NCI-H345 treated with DMSO at 0.1 percent for 48 hours (cell line): Measurements from ENCODE around the gene MYCBP.
"Not testable (repeated sequence)": the region's sequence is repeated elsewhere in the genome, so short reads cannot be mapped to it uniquely, and the experiment has no call there.

Experiments used
- DNase-seq: peaks from one replicate; lab custom pipeline; 2025; ENCODE audit not compliant: unreplicated experiment; lab: John Stamatoyannopoulos, UW

The MYCBP gene

DNA sequence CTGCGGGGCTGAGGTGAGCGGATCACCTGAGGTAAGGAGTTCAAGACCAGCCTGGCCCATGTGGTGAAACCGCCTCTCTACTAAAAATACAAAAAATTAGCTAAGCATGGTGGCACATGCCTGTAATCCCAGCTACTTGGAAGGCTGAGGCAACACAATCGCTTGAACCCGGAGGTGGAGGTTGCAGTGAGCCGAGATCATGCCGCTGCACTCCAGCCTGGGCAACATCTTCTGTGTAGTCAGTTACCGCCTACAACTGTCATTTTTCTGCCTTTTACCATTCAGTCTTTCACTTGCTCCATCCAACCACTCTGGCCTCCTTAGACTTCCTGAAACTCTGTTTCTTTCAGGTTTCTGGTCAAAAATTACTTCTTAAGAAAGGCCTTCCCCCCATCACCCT, 2.2 kb downstream of the MYCBP start:
- DNase-seq = no peak

DNA sequence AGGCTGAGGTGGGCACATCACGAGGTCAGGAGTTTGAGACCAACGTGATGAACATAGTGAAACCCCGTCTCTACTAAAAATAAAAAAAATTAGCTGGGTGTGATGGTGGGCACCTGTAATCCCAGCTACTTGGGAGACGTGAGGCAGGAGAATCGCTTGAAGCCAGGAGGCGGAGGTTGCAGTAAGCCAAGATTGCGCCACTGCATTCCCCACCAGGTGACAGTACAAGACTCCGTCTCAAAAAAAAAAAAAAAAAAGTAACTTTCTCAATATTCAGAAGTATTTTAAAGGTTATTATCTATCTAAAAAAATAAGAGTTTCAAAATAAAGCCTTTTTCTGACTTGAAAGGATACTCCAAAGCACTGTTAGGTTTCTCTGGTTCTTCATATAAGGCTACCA, 5.9 kb downstream of the MYCBP start:
- no peak for DNase-seq

DNA sequence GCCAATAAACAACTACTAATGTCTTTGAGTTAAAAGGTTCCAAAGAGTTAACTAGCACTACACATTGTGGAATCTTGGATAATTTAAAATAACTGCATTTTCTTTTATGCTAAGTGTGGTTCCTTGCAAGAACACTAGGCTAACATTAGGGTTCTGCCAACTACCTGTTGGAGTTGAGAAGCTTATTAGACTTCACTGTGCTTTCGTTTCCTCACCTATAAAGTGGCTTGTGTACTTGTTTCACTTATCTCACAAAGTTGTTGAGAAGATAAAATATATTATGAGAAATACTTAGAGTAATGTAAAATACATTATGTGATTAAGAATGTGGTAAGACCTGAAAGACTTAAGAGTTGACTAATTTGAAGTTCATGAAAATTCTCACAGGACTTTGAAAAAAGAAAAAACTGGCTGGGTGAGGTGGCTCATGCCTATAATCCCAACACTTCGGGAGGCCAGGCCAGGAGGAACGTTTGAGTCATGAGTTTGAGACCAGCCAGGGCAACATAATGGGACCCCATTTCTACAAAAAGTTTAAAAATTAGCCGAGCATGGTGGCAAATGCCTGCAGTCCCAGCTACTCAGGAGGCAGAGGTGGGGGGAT, 7.9 kb downstream of the MYCBP start:
- DNase-seq = no peak

DNA sequence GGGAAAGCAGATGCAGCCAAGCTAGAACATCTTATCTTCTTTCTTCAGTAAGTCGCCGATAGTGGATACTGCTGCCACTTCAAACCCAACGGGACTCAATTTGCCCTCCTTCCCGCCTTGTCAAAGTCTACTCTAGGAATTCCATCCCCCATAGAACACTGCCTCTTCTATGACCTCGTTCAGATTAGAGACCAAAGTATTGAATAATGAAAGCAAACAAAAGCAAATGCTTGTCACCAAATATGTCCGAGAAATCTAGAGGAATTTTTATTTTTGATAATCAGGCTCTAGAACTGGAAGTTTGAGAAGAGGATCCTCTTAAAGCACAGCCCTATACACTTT, 12.7 kb downstream of the MYCBP start:
- DNase-seq = no peak

DNA sequence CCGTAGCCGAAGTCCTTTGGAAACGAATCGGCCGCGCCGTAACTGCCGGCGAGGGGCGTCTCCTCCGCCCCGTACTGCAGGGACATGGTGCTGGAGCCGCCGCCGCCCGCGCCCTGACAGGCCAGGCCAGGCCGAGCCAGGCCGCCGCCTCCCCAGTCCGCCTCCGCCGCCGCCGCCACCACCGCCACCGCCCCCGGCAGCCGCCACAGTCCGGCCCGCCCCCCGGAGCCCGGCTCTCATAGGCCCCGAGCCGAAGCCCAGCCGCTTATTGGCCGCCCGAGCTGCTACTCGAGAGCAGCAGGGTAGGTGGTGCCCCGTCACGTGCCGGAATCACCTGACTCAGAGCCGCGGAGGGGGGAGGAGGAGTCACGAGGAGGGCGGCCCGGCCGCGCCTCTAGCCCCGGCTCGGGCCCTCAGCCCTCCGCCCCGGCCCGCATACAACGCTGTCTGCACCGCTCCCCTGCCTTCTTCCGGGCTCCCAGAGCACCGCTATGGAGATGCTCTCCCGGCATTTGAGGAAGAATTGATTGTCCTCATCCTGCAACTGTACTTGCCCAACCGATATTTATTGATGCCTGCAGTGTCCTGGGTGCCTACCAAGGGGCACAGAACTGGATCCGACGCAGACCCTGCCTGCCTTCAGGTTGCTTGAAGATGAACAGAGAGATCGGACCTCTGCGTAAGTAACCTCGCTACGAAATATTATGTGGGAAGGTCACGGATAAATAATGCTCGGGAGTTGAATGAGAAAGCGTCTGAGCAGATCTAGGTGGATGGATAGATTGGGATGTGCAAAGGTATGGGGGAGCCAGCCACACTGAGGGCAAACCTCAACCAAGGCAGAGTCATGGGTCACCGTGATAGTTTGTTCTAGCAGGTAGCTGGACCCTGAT, 13.3 kb downstream of the MYCBP start, which contains the start of gene RRAGC:
TSS of gene RRAGC (minus strand) at position 212 of the 893 bp plus-strand sequence. CDS start at position 86, 126 bp downstream.
- peak; percentile 89 for DNase-seq

DNA sequence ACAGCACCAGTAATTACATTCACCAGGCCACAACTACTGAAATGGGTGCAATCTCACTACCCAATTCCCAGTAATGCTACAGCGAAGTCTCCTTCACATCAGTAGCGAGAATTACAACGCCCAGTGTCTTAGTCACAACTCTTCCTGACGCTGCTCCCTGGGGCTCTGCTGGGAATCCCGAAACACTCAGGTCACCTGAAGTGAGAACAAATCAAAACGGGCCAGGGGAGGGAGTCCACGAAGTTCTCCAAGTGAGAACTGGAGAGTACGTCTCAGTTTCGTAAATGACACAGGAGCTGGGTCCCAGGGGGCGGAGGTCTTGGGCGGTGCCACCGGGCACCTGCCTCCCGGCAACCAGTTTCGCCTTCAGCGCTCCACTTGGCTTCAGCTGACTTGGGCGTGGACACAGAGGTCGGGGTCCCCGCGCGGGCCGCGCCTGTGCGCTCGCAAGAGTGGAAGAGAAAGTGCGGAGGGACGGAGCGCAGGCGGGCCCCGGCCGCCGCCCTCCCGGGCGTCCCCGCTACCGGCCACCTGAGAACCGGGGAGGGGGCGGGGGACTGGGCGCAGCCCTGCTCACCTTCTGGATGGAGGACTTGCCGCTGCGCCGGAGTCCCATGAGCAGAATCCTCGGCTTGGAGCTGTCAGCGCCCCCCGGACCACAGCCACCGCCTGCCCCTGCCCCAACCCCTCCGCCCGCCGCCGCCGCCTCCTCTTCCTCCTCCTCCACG, 14.2 kb downstream of the MYCBP start:
- DNase-seq = no peak

DNA sequence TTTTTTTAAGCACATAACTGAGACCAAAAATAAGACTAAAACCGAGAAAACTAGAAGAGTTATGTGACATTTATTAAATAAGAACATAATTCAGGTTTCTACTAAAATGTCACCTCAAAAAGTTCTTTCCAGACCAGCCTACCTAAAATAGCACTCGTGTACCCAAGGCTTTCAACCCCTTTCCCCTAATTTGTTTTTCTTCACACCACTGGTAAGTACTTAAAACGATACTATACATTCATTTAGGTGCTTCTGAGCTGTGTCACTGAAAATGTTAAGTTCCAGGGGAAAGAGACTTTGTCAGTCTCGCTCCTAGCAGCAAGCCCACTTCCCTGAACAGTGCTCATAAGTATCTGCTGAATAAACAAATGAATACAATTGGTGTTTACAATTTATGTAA, 20.4 kb downstream of the MYCBP start:
- no peak for DNase-seq

DNA sequence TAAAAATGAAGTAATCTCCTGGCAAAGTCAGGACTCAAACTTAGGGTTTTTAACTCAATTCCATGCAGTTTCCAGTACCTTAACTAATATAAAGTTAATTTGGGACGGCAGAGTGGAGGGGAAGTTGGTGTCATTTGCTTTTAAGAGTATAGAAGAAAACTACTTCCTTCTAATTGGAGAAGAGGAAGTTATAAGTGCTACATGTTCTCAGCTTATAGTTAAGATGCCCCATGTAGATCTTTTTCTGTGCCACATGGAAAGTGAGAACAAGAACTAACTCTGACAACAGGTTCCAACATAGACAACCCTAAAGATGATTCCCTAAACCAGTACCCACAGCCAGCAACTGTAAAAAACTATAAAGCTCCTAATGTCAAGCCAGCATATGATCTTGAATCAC, 25.1 kb downstream of the MYCBP start:
- DNase-seq = no peak

DNA sequence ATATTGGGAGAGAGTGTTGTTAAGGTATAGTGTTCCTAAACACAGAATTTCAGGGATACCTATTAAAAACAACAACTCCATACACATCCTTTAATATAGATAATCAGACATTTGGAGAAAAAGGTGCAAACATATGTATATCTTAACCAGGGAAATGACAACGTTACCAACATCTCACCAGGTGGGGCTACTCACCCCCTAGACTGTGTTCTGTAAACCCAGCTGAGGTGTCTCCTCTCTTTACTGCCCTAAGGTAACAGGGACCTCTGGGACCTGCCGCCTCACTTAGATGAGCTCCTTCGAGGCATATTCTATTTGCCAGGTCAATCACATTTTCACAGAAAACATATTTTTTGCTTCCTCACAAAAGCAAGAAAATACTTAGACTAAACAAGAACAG, 26.9 kb downstream of the MYCBP start:
- no peak for DNase-seq

DNA sequence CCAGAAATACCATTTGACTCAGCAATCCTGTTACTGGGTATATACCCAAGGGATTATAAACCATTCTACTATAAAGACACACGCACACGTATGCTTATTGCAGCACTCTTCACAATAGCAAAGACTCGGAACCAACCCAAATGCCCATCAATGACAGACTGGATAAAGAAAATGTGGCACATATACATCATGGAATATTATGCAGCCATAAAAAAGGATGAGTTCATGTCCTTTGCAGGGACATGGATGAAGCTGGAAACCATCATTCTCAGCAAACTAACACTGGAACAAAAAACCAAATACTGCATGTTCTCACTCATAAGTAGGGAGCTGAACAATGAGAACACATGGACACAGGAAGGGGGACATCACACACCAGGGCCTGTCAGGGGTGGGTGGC, 28.1 kb downstream of the MYCBP start:
- not testable (repeated sequence) for DNase-seq

DNA sequence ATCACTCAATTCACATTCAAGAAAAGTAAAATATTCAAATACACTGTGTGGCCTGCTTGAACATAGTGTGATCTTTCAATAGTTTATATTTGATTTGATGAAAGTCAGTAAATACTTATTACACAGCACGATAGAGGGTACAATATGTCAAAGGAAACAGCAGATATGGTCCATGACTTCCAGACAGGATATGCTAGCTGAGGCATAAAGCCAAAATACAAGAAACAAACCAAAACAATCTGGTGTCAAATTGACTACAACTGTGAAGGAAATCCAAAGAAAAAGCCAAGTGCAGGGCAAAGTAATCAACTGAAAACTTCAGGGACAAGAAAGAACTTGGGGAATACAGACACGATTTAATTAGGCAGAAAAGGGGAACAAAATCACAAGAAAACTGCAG, 32.9 kb downstream of the MYCBP start:
- no peak for DNase-seq

DNA sequence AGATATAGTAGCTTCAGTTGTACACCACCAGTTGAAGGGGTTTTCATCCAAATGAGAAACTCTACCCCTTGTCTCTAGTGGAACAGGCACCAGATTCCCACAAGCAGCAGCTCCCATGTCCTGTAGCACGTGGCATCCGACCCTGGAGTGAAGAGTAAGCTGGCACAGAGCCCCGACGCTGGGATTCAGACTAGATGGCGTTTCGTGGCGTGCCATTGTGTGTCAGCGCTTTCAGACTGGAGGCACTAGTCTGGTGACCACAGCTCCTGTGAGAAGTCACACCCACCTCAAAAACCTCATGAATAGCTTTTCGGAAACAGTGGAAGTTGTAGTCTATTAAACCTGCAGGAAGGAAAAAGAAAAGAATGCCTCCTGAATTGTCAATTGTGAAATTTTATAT, 33.8 kb downstream of the MYCBP start:
- no peak for DNase-seq

DNA sequence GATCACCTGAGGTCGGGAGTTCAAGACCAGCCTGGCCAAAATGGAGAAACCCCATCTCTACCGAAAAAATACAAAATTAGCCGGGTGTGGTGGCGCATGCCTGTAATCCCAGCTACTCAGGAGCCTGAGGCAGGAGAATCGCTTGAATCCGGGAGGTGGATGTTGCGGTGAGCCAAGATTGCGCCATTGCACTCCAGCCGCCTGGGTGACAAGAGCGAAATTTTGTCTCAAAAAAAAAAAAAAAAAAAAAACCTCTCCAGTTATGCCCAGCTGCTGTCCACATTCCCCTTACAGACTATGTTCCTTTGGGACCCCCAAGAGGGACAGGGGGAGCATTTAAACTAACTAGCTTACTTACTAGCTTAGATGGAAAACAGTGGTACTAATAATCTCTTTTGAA, 36.8 kb downstream of the MYCBP start:
- DNase-seq = not testable (repeated sequence)

DNA sequence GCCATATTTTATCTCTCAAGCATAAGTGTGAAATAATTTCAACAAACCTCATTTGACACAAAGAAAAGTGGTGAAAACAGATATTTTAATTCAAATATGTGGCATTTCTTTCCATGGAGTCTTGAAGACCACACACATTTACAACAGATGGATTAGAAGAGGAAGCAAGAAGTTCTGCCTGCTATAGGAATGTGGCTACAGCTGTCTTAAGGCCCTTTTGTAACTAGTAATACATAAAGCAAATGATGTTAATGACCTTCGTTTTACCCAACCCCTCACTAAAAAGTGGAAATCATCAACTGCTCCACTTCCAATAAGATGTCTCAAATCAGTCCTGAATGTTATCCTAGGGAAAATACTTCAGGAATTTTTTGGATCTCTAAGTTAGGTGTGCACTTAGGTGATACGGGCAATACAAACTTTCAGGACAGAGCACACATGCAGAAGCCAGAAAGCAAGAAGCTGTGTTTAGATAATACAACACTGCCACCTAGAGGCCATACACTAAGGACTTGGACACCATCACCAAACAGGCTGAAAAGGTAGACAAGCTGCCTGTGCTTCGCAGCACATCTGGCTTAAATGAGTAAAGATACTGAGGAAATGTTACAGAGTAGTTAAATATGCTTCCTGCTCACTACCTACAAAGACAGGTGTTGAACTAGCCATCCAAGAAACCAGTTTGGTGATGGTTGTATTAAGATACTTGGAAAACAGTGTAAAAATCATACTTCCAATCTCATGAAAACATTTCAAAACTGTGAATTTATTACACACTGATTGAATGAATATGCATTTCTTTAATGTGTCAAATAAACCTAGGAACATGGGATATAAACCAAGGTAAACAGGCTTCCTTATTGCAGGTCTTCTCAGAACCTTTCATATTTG, 38.0 kb downstream of the MYCBP start:
- DNase-seq = peak; percentile 80

DNA sequence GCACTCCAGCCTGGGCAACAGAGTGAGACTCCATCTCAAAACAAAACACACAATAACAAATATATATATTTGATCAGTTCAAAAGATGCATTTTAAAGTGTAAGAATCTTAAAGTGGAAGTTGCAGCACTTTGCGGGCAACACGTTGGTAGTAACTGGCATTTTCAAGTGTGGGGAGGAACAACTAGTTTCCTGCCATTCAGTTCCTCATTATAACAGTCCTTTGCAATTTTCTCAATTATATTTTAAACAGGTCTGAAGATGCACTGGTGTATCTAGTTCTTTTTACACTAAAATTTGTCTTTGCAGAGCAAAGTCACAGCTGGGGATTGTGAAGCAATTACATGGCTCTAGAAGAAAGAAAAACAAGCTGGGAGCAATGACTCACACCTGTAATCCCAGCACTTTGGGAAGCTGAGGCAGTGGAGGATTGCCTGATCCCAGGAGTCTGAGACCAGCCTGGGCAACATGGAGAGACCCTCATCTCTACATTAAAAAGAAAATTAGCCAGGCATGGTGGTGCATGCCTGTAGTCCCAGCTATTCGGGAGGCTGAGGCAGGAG, 38.8 kb downstream of the MYCBP start:
- no peak for DNase-seq

DNA sequence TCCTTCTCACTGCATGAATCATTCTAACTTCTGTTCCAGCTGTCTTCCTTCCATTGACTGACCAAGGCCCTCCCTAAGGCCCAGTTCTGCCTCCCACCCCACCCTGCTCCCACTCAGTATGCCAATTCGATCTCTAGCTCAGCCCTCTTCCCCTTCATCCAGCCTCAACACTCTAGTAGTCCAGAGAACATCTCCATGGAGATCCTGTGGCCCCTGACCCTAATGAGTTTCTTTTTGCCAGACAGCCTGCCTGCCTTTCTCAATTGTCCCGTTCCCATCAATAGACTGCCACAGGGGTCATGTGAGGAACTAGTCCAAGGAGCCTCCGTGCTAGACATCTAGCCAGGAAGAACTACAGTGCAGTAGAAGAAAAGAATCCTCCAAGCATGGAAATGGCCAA, 40.0 kb downstream of the MYCBP start:
- no peak for DNase-seq

DNA sequence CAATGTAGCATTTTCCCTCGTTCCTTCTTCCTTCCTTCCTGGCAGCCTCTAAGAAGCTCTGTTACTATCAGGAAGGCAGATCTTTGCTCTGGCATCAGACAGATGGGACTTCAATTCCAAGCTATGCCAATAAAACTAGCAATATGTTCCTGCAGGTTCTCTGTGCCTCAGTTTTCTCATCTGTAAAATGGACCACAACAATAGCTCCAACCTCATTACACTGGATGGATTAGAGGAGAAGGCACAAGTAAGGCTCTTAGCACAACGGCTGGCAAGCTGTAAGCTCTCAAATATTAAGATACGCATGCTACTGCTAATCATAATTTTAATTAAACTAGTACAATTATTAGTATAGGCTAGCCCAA, 40.8 kb downstream of the MYCBP start:
- DNase-seq = no peak

DNA sequence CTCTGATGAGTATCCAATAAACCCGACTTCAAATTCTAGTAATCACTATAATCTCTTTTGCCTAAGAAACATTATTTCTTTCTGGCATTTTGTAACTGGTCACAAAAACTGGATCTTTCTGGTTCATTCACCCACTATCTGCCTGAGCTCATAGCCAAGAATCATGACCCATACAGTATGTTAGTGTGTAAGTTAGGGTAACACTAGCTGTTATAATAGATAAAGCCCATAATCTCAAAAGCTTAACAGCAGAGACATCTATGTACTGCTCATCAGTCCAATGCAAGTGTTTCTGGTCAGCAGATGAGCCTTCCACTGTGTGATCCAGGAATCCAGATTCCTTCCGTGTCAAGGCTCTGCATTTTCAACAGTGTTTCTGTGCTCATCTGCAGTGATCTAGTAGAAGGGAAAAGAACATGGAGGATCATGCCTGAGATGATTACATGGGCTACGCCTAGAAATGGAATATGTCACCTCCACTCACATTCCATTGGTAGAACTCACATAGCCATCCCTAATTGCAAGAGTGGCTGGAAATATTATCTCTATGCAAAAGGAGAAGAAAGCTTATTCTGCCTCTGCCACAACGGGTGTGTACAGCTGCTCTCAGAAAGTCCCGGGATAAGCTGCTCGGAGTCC, 41.3 kb downstream of the MYCBP start:
- no peak for DNase-seq

DNA sequence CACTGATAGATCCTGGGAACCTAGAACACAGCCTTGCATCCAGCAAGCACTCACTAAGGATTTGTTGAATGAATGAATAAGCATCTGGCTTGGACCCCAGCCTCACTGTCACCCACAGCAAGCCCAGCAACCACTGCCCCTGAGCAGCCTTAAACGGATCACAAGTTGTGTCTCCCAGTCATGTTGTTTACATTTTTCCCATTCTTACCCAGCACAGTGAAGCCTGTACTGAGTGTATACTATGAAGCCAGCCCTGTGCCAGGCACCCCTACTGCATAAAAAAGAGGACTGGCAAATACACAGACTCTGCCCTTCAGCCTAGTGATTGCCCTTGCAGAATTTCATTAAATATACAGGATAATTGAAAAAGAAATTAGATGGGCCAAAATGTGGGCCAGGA, 43.8 kb downstream of the MYCBP start:
- DNase-seq = no peak

DNA sequence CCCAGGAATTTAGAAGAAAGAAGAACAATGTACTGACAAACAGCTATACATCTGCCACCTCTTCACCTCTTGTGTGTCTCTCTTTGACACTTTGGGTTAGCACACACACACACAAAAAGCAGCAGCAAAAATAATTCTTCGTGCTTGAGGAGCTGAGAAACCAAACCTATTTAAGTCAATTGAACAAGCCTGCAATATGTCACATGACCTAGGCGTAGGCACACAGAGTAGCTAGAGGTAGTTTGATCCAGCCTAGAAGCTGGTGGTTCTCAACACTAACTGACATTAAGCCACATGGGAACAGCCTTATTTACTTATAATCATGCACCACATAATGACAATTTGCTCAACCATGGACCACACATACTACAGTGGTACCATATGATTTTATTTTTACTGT, 45.8 kb downstream of the MYCBP start:
- DNase-seq = no peak
